ENCODE results near the gene CCDC172.

CCDC172 gene

DNA sequence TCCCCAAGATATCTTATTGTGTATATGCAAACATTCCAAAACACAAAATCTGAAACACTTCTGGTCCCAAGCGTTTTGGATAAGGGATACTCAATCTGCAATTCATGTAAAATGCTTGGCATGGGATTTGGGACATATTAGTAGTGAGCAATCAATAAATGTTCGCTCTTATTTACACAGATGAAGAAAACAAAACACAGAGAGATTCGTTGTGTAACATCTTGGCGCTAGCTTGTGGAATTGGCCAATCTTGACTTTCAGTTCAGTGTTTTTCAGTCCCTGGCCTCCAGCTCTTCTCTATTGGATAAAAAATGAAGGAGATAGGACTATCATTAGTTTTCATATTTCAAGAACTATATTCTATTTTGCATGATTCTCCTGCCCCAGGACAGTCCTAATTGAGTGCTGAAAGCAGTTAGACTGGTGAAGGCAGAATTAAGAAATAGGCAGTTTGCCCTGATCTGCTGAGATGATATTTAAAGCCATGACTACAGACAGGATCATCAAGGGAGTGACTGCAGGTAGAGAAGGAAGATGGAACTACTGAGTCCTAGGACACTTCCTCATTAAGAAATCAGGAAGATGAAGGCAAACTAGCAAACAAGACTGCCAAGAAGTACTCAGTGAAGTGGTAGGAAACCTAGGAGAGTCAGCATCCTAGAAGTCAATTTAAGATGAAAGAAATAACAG lies 105.2 kb downstream of the CCDC172 start:
- Histone ChIP-seq H3K79me2 (ENCODE audit: insufficient read depth, low read length) (no peaks in the 10 kb centered on the region), H4K20me1 (ENCODE audit: low read depth, low read length) (no peaks in the 10 kb centered on the region), H3K9ac (ENCODE audit: low read length) (no peak overlapping the region), H2AFZ (ENCODE audit: low read depth, low read length, severe bottlenecking) (no peak overlapping the region), H3K4me2 (ENCODE audit: low read depth, low read length, poor library complexity, severe bottlenecking) (no peak overlapping the region), H3K9me3 (ENCODE audit: insufficient read depth, low read length) (no peaks in the 10 kb centered on the region), H3K9me2 (replicated peaks; ENCODE audit: insufficient read depth, low read length) (no peaks in the 10 kb centered on the region), H3K4me3 (ENCODE audit: insufficient read depth, low read length, poor library complexity, severe bottlenecking) (no peak overlapping the region), H3F3A (ENCODE audit: insufficient read depth) (no peaks in the 10 kb centered on the region), H3K27ac (ENCODE audit: low read depth, low read length) (no peak overlapping the region), H3K27me3 (ENCODE audit: low read length) (no peaks in the 10 kb centered on the region), H3K36me3 (ENCODE audit: low read length) (no peaks in the 10 kb centered on the region)
- TF ChIP-seq, protein P1, sequence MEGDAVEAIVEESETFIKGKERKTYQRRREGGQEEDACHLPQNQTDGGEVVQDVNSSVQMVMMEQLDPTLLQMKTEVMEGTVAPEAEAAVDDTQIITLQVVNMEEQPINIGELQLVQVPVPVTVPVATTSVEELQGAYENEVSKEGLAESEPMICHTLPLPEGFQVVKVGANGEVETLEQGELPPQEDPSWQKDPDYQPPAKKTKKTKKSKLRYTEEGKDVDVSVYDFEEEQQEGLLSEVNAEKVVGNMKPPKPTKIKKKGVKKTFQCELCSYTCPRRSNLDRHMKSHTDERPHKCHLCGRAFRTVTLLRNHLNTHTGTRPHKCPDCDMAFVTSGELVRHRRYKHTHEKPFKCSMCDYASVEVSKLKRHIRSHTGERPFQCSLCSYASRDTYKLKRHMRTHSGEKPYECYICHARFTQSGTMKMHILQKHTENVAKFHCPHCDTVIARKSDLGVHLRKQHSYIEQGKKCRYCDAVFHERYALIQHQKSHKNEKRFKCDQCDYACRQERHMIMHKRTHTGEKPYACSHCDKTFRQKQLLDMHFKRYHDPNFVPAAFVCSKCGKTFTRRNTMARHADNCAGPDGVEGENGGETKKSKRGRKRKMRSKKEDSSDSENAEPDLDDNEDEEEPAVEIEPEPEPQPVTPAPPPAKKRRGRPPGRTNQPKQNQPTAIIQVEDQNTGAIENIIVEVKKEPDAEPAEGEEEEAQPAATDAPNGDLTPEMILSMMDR (IDR thresholded peaks at IDR 0.05; ENCODE audit: insufficient read depth, low read length, poor library complexity, severe bottlenecking) = no peak
- TF ChIP-seq EZH2phosphoT487 (conservative IDR thresholded peaks at IDR 0.05; ENCODE audit: low read length) = no peak

All from SU-DHL-6 (cell line).